Measurements from ENCODE around the gene PKD2L1.
"Not testable (repeated sequence)": the region's sequence is repeated elsewhere in the genome, so short reads cannot be mapped to it uniquely, and the experiment has no call there.

Gene PKD2L1

DNA sequence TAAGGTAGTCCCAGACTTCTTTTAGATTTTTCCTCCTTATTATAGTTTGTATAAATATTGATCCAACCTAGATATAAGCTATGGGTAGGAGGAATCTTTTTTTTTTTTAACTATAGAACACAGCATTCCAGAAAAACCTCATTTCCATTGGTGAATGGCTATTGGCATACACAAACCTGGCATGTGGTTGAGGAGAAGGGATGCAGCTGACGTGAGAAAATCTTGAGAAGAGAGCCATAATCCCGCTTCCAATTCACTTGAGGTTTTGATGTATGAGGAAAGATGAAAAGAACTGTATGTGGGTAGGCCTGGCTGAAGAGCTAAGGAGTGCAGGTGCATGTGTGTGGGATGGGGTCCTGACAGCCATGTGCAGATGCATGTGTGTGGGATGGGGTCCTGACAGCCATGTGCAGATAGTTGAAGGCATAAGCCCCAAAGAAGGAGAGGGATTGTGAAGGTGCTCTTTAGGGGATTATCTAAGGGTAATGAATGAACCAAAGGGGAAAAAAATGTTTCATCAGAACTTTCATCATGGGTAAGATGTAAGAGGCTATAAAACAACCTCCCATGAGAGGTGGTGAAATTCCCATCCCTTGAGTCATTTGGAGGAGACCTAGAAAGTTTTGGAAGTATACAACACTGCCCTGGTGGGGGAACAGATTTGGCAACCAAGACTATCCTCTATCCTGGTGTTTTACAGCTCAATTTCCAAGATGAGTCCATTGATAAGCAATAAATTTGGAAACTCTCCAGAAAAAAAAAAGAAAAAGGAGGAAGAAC lies 3.8 kb upstream of the PKD2L1 start:
- DNase-seq (ENCODE audit: low read depth): no peak

- no peak for DNase-seq (ENCODE audit: low read depth)
Measured at GRCh38 chr10:100333106-100333505, 3.1 kb upstream of the PKD2L1 start.

GRCh38 chr10:100328198-100328597 lies 1.8 kb downstream of the PKD2L1 start:
- DNase-seq (ENCODE audit: low read depth): no peak

GRCh38 chr10:100327718-100328009 lies 2.4 kb downstream of the PKD2L1 start:
- no peak for DNase-seq (ENCODE audit: low read depth)

GRCh38 chr10:100327007-100327717 lies 2.9 kb downstream of the PKD2L1 start:
- no peak for DNase-seq (ENCODE audit: low read depth)

- DNase-seq (ENCODE audit: low read depth): no peak
Measured at GRCh38 chr10:100325158-100325557, 4.9 kb downstream of the PKD2L1 start.

GRCh38 chr10:100319707-100320402 lies 10.2 kb downstream of the PKD2L1 start:
- DNase-seq (ENCODE audit: low read depth): no peak

DNA sequence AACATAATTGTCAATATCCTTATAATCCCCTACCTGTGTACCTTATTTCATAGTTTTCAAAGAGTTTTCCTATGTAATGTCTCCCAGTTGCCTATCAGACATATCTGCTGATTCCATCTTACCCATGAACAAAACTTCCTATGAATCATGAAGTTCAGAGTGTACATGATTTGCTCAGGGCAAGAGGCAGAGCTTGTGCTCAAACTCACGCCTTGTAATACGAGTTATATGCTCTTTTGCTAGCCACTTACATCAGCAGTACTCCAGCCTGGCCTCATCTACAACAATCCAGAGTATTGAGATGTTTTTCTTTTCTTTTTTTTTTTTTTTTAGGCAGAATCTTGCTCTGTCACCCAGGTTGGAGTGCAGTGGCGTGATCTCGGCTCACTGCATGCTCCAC lies 11.8 kb downstream of the PKD2L1 start:
- no peak for DNase-seq (ENCODE audit: low read depth)

DNA sequence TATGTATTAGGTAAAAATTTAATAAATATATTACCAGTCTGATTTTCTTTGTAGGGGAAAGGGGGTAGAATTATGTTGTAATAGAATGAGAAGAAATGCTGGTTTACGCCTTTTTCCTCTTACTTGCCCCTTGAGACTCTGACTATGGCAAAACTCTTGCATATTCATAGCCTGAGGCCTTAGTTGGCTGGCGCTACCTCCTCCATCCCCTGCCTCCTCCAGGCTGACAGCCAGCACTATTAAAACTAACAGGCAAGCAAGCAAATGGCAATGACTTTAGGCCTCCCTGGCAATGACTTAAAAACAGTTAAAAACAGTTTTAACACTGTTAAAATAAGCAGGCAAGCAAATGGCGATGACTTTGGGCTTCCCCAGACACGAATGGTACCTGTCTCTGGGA lies 14.4 kb downstream of the PKD2L1 start:
- no peak for DNase-seq (ENCODE audit: low read depth)

DNA sequence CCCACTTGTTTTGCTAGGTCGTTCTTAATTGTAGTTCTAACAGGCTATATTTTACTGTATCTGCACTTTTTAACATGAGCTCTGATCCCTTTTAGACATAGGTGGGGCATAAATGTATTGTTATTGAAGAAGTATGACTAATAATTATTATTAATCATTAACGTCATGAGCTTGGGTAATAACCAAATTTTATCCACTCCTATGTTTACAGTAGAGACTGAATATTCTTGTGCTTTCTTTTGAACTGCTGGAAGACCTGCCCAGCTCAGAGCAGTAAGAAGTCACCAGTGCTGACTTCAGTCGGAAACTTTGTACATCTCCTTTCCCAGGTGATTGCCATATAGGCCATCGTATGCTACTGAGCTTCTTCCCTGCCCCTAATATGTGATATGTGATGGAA lies 18.7 kb downstream of the PKD2L1 start:
- DNase-seq (ENCODE audit: low read depth): no peak

GRCh38 chr10:100307684-100308083 lies 22.3 kb downstream of the PKD2L1 start:
- no peak for DNase-seq (ENCODE audit: low read depth)

GRCh38 chr10:100306861-100307260 lies 23.2 kb downstream of the PKD2L1 start:
- no peak for DNase-seq (ENCODE audit: low read depth)

GRCh38 chr10:100304414-100304813 lies 25.6 kb downstream of the PKD2L1 start:
- DNase-seq (ENCODE audit: low read depth): no peak

GRCh38 chr10:100303724-100304319 lies 26.2 kb downstream of the PKD2L1 start:
- no peak for DNase-seq (ENCODE audit: low read depth)

GRCh38 chr10:100301123-100301522 lies 28.9 kb downstream of the PKD2L1 start:
- DNase-seq (ENCODE audit: low read depth): not testable (repeated sequence)

DNA sequence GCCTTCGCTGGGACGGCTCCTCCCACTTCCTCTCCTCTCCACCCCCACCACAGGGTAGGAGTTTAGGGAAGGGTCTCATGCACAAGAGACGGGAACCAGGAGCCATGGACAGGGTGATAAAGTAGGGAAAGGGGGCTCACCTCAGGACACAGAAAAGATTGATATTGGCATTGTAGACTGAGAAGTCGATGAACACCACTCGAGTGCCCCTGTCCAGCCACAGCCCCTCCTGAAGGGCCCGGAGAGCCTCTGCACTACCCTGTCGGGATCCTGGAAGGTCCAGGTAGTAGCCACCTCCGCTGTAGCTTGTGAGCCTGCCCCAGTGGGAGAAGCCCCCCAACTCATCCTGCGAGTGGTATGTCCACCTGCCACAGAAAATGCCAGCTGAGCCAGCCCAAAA lies 32.8 kb downstream of the PKD2L1 start:
- no peak for DNase-seq (ENCODE audit: low read depth)

- DNase-seq (ENCODE audit: low read depth): no peak
Measured at GRCh38 chr10:100293066-100293465, 37.0 kb downstream of the PKD2L1 start.

DNA sequence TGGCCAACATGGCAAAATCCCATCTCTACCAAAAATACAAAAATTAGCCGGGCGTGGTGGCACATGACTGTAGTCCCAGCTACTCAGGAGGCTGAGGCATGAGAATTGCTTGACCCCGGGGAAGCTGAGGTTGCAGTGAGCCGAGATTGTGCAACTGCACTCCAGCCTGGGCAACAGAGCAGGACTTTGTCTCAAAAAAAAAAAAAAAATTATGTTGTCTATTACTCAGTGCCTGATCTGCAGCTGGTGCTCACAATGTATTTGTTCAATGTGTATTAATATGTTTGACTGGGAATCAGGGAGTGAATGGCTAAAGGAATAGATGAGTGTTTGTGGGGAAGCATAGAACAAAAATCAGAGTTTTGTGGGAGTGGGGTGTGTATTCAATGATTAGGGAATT lies 37.7 kb downstream of the PKD2L1 start:
- DNase-seq (ENCODE audit: low read depth): not testable (repeated sequence)

DNA sequence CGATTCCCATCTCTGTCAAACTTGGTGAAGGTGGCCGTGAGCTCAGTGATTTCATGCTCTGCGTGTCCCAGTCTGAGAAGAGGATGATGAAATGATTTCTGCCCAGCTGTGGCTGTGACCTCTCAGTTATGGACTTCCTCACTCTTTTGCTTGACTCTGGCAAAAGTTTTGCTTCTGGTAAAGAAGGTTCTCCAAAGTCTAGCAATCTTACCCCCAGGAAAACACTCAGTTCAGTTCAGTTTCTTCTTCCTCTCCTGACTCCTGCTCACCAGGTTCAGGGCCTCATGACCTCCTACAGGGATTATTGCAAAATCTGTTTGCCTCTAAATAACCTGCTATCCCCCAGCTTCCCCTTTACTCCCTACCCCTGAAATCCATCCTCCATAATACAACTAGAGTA lies 38.7 kb downstream of the PKD2L1 start:
- no peak for DNase-seq (ENCODE audit: low read depth)

DNA sequence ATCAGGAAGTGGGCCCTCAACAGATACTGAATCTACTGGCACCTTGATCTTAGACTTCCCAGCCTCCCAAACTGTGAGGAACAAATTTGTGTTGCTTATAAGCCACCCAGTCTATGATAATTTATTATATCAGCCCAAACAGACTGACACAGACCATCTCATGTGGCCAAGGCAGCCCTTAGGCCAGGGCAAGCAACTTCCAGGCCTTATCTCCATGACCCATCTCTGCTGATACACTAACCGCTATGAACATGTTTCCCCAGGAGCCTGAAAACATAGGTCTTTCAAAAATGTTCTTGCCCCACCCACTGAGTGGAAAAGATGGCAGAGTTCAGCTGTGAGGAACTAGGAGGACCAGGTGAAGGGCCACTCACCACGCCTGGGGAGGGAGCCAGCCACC lies 40.4 kb downstream of the PKD2L1 start:
- DNase-seq (ENCODE audit: low read depth): no peak

DNA sequence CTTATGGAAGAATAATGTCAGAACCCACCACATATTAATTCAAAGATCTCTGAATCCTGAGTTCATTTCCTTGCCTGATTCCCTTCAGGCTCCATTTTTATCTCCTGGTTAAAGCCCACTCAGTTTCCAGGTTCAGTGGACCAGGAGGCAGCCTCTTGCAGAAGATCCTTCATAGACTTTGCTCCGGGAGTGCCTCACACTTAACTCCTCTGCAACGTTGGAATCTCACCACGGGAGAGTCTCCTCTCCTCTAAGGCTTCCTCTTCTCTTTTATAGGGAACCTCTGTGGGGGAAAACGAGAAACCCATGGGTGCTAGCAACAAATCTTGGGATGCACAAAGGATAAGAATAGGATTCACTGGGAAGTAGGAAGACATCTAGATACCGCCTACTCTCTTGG lies 41.8 kb downstream of the PKD2L1 start:
- DNase-seq (ENCODE audit: low read depth): no peak

- no peak for DNase-seq (ENCODE audit: low read depth)
Measured at GRCh38 chr10:100287756-100288155, 42.3 kb downstream of the PKD2L1 start.

Data from activated gamma-delta T cell treated with anti-CD3 and anti-CD28 coated beads, Interleukin-2, amount 50 U/mL, for 16 hours (primary cell).